SK-N-SH (cell line): ENCODE measurements around the gene SGSH. TPM values are rescaled to one million over a fixed set of nuclear protein-coding genes. Genes with fewer than 3 reads are reported as not detected.

Experiments used
- CTCF ChIA-PET: fragments of 300-600, 350-600 bp; formaldehyde crosslinking; extraction: SDS; loops from one replicate; lab custom pipeline; 2021; lab: Yijun Ruan, JAX
- POLR2A ChIA-PET: fragments of 350-600 bp; sonication (Branson Sonifier 250); formaldehyde crosslinking; extraction: SDS; loops from one replicate; lab custom pipeline; 2020; ENCODE audit warnings: antibody characterized with exemption, inconsistent platforms; lab: Yijun Ruan, JAX
- DNase-seq: peaks from one replicate; pipeline ENCODE4 v3.0.0; 2012
- H2AFZ ChIP-seq: fragments of 200-600 bp; sonication (generic); 2 replicates; pipeline ENCODE4 v1.8.1; 2016; ENCODE audit warnings: antibody characterized with exemption, mild to moderate bottlenecking, low read depth
- H3F3A ChIP-seq: fragments of 200-600 bp; sonication (generic); replicated peaks from 2 replicates; pipeline ENCODE3; 2016; ENCODE audit warnings: antibody characterized with exemption, mild to moderate bottlenecking; ENCODE audit not compliant: insufficient read depth
- H3K27ac ChIP-seq, 2 experiments: fragments of 200-500 bp in 1 of 2; fragments of 200-600 bp in 1 of 2; sonication (Bioruptor generic) in 1 of 2; sonication (generic), shearing (Covaris generic) in 1 of 2; 2 replicates each; pipeline versions ENCODE4 v1.5.1 to v1.6.1; 2014 to 2016; ENCODE audit warnings: low read depth in 2 of 2, inconsistent platforms in 1 of 2, low read length in 1 of 2, mild to moderate bottlenecking in 1 of 2, mixed read lengths in 1 of 2
- H3K27me3 ChIP-seq: fragments of 200-600 bp; sonication (generic), shearing (Covaris generic); 2 replicates; pipeline ENCODE4 v1.6.1; 2016; ENCODE audit warnings: mixed run types; ENCODE audit not compliant: insufficient read depth
- H3K36me3 ChIP-seq, 2 experiments: fragments of 200-500 bp in 1 of 2; fragments of 200-600 bp in 1 of 2; sonication (Bioruptor generic) in 1 of 2; sonication (generic) in 1 of 2; replicated peaks in 1 of 2; 2 replicates each; pipeline versions ENCODE3 to v1.5.1; 2014 to 2016; ENCODE audit warnings: low read length in 1 of 2, mild to moderate bottlenecking in 1 of 2; ENCODE audit not compliant: insufficient read depth in 2 of 2, control insufficient read depth in 1 of 2
- H3K4me1 ChIP-seq, 2 experiments: fragments of 200-500 bp in 1 of 2; fragments of 200-600 bp in 1 of 2; sonication (Bioruptor generic) in 1 of 2; sonication (generic), shearing (Covaris generic) in 1 of 2; 2 replicates each; pipeline versions ENCODE4 v1.5.1 to v1.6.1; 2014 to 2016; ENCODE audit warnings: low read depth in 1 of 2, low read length in 1 of 2, mixed run types in 1 of 2; ENCODE audit not compliant: insufficient read depth in 2 of 2, control insufficient read depth in 1 of 2
- H3K4me2 ChIP-seq: fragments of 200-600 bp; sonication (generic), shearing (Covaris generic); 2 replicates; pipeline ENCODE4 v1.6.1; 2017; ENCODE audit warnings: mixed run types
- H3K4me3 ChIP-seq, 2 experiments: fragments of 200-500 bp in 1 of 2; fragments of 200-600 bp in 1 of 2; sonication (Bioruptor generic) in 1 of 2; sonication (generic), shearing (Covaris generic) in 1 of 2; 2 replicates each; pipeline versions ENCODE4 v1.5.1 to v1.8.1; 2014 to 2016; ENCODE audit warnings: low read depth in 2 of 2, inconsistent platforms in 1 of 2, low read length in 1 of 2, mild to moderate bottlenecking in 1 of 2, mixed read lengths in 1 of 2, moderate library complexity in 1 of 2
- H3K79me2 ChIP-seq: fragments of 200-600 bp; sonication (generic); 2 replicates; pipeline ENCODE4 v1.8.1; 2017; ENCODE audit warnings: mild to moderate bottlenecking; ENCODE audit not compliant: insufficient read depth
- H3K9ac ChIP-seq: fragments of 200-600 bp; sonication (generic); 2 replicates; pipeline ENCODE4 v1.6.1; 2017; ENCODE audit warnings: mixed run types
- H3K9me2 ChIP-seq: fragments of 200-600 bp; sonication (generic); 2 replicates; pipeline ENCODE4 v1.6.1; 2017; ENCODE audit warnings: mixed run types
- H3K9me3 ChIP-seq: fragments of 200-600 bp; sonication (generic); 2 replicates; pipeline ENCODE4 v1.6.1; 2017; ENCODE audit warnings: mixed run types, mild to moderate bottlenecking, moderate library complexity
- H4K20me1 ChIP-seq: fragments of 200-600 bp; sonication (generic); 2 replicates; pipeline ENCODE4 v1.6.1; 2017; ENCODE audit warnings: mild to moderate bottlenecking, mixed run types; ENCODE audit not compliant: insufficient read depth
- CHD2 ChIP-seq: fragments of 150-350 bp; IDR thresholded peaks from 2 replicates; pipeline ENCODE4 v1.6.1; 2018; ENCODE audit warnings: low read length; ENCODE audit not compliant: partially characterized antibody
- ELF1 ChIP-seq: IDR thresholded peaks from 2 replicates; pipeline ENCODE4 v1.4.0; 2012
- EP300 ChIP-seq, 2 experiments: IDR thresholded peaks; 2 replicates each; pipeline versions ENCODE4 v1.4.0 to v1.6.1; 2012; ENCODE audit warnings: borderline replicate concordance in 1 of 2, low read depth in 1 of 2, low read length in 1 of 2
- EZH2phosphoT487 ChIP-seq: fragments of 200-600 bp; sonication (generic); IDR thresholded peaks from 2 replicates; pipeline ENCODE4 v1.6.1; 2017; ENCODE audit warnings: low read depth, mixed run types, mild to moderate bottlenecking, antibody characterized with exemption, moderate library complexity, borderline replicate concordance
- FOXJ3 ChIP-seq: sonication (generic); formaldehyde crosslinking; IDR thresholded peaks from 2 replicates; pipeline ENCODE4 v1.5.1; 2020; ENCODE audit warnings: mild to moderate bottlenecking, missing genetic modification reagents
- FOXM1 ChIP-seq: IDR thresholded peaks from 2 replicates; pipeline ENCODE4 v1.4.0; 2012; ENCODE audit warnings: low read depth, mild to moderate bottlenecking
- IRF3 ChIP-seq: fragments of 150-350 bp; IDR thresholded peaks from 2 replicates; pipeline ENCODE4 v1.6.1; 2016; ENCODE audit warnings: mild to moderate bottlenecking, low read depth, low read length
- JUND ChIP-seq: IDR thresholded peaks from 2 replicates; pipeline ENCODE4 v1.4.0; 2012
- MAX ChIP-seq: IDR thresholded peaks from 2 replicates; pipeline ENCODE4 v1.4.0; 2012; ENCODE audit warnings: low read depth
- MEF2A ChIP-seq: IDR thresholded peaks from 2 replicates; pipeline ENCODE4 v1.4.0; 2012; ENCODE audit warnings: low read depth, borderline replicate concordance
- MXI1 ChIP-seq: IDR thresholded peaks from 2 replicates; pipeline ENCODE4 v1.6.1; 2012; ENCODE audit warnings: mild to moderate bottlenecking, low read depth, low read length, improper control_type of control experiment
- NFIC ChIP-seq: IDR thresholded peaks from 2 replicates; pipeline ENCODE4 v1.4.0; 2012; ENCODE audit warnings: borderline replicate concordance
- PBX3 ChIP-seq: IDR thresholded peaks from 2 replicates; pipeline ENCODE4; 2012
- REST ChIP-seq: IDR thresholded peaks from 2 replicates; pipeline ENCODE4 v1.6.1; 2012; ENCODE audit warnings: mild to moderate bottlenecking, low read depth, low read length, moderate library complexity
- SIN3A ChIP-seq: IDR thresholded peaks from 2 replicates; pipeline ENCODE4 v1.6.1; 2012; ENCODE audit warnings: low read depth, mild to moderate bottlenecking, low read length, moderate library complexity, borderline replicate concordance
- TAF1 ChIP-seq: IDR thresholded peaks from 2 replicates; pipeline ENCODE4 v1.6.1; 2012; ENCODE audit warnings: low read depth, mild to moderate bottlenecking, low read length, moderate library complexity, borderline replicate concordance
- WGBS: methylation state at CpG from one replicate; pipeline ENCODE4 v1.1.6; 2017; ENCODE audit warnings: low lambda C conversion rate; 5-methylcytosine and 5-hydroxymethylcytosine counted together
- polyA plus RNA-seq, 3 experiments: library from polyadenylated mRNA; depleted of rRNA; stranded (reverse); fragments of >200 nt; gene quantifications; 2 replicates each; pipeline ENCODE4 v1.2.3, GENCODE V29; 2012

The SGSH gene
- polyA plus RNA-seq, 1 of the 3 experiments (the other 2 are of a cell fraction): 161 TPM

DNA sequence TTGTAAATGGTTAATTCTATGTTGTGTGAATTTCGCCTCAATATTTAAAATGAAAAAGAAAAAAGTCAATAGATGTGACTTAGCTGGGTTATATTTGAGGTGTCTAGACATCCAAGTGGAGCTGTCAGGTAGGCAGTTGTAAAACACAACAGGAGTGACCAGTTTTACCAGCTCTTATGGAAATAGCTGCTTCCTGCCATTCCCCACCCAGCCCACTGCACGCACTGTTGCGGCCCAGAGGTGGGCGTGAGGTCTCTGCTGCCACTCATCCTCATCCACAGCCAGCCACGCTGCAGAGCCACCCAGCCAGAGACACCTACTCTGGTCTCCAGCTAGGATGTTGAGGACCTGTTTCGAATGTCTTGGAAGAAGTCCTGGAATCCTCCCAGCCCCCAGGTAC lies 53.7 kb downstream of the SGSH start:
- H3K27ac ChIP-seq: no peak overlapping the region
- H3F3A ChIP-seq: no peaks in the 10 kb centered on the region
- no peaks in the 10 kb centered on the region for H3K9me3 ChIP-seq
- no peaks in the 10 kb centered on the region for H3K9me2 ChIP-seq
- H4K20me1 ChIP-seq: no peaks in the 10 kb centered on the region
- no peak overlapping the region for H3K9ac ChIP-seq
- H3K79me2 ChIP-seq: no peaks in the 10 kb centered on the region
- no peak overlapping the region for H3K4me3 ChIP-seq
- POLR2A ChIA-PET: interaction anchor here (1.1 kb wide), 1 partner anchor 65 kb away, joined by 3 read pairs; the partner anchor contains the start of gene GAA
- CTCF ChIA-PET: interaction anchor here (1.0 to 1.3 kb wide), 3 partner anchors 29 to 83 kb away, joined by 3 to 4 read pairs (median 4); partner anchors contain the start of gene GAA
- no peak overlapping the region for H3K4me2 ChIP-seq
- TF ChIP-seq MAX: no peak
- no peak for TF ChIP-seq FOXJ3 (CRISPR knock-in tag)
- no peak for TF ChIP-seq REST
- no peak for TF ChIP-seq CHD2
- no peak for TF ChIP-seq NFIC
- TF ChIP-seq EP300 (IDR thresholded peaks at IDR 0.05; ENCODE audit: borderline replicate concordance in 1 of 2, low read depth in 1 of 2, low read length in 1 of 2): no peak
- DNase-seq: no peak
- no peaks in the 10 kb centered on the region; the same call in 1 of the 2 replicates for H3K27me3 ChIP-seq
- no peak overlapping the region for H2AFZ ChIP-seq
- no peaks in the 10 kb centered on the region for H3K36me3 ChIP-seq
- WGBS: 65% methylated on average over 3 of the region's 6 CpGs
- no peaks in the 10 kb centered on the region; a peak in 1 of 4 replicates for H3K4me1 ChIP-seq

DNA sequence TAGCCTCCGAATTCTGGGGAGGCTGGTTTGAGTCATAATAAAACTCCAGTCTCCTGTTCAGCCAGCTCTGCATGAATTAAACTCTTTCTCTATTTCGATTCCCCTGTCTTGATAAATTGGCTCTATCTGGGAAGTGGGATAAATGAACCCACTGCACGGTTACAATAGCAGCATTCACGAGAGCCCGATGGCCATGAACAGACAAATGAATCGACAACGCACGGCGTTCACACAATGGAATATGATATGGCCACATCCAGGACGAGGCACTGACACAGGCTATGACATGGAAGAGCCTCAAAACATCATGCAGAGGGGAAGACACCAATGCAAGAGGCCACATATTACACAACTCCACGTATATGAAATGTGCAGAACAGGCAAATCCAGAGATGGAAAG lies 55.9 kb downstream of the SGSH start:
- Histone ChIP-seq H3K9me2 (no peaks in the 10 kb centered on the region), H3K9me3 (no peaks in the 10 kb centered on the region), H3K27ac (no peak overlapping the region), H3K27me3 (no peaks in the 10 kb centered on the region), H3K36me3 (no peaks in the 10 kb centered on the region), H3K9ac (no peak overlapping the region), H3K79me2 (no peaks in the 10 kb centered on the region), H3K4me2 (no peak overlapping the region), H3F3A (no peaks in the 10 kb centered on the region), H3K4me3 (no peak overlapping the region), H3K4me1 (peaks cover 0 to 14% of the 10 kb centered on the region in 2 experiments; a peak in 1 of 4 replicates), H4K20me1 (no peaks in the 10 kb centered on the region), H2AFZ (no peak overlapping the region)
- no peak for DNase-seq
- ChIA-PET CTCF (no interaction called here), POLR2A (no interaction called here)
- 67% methylated on average over 11 of the region's 11 CpGs for WGBS
- TF ChIP-seq MEF2A (no peak), TAF1 (no peak), MXI1 (no peak), FOXM1 (no peak), ELF1 (no peak), IRF3 (no peak), JUND (no peak), SIN3A (no peak), NFIC (no peak), REST (no peak), EZH2phosphoT487 (no peak), PBX3 (no peak)
